CD8-positive, alpha-beta memory T cell (primary cell): ENCODE results near the gene RFPL4A. TPM values are rescaled to one million over a fixed set of nuclear protein-coding genes. Genes with fewer than 3 reads are reported as not detected.
"Not testable (repeated sequence)": the region's sequence is repeated elsewhere in the genome, so short reads cannot be mapped to it uniquely, and the experiment has no call there.

Experiments used
- CTCF ChIA-PET: fragments of 350-600 bp; sonication (Branson Sonifier 250); formaldehyde crosslinking; loops from one replicate; lab custom pipeline; 2021; ENCODE audit warnings: antibody characterized with exemption; lab: Charles Lee
- POLR2A ChIA-PET: fragments of 350-600 bp; sonication (Branson Sonifier 250); formaldehyde crosslinking; loops from one replicate; lab custom pipeline; 2021; ENCODE audit warnings: antibody characterized with exemption; lab: Charles Lee
- DNase-seq, 5 donors: peaks; one replicate each; pipeline versions ENCODE4 v3.0.0 to v3.0.0-alpha.2; 2020 to 2022; ENCODE audit warnings: mixed read lengths in 1 of 5
- H3K27ac ChIP-seq: one replicate; pipeline ENCODE4 v1.7.0; 2013; ENCODE audit warnings: low read depth, mild to moderate bottlenecking, low read length, moderate library complexity
- H3K27me3 ChIP-seq: 2 replicates; pipeline ENCODE4 v1.7.0; 2013; ENCODE audit warnings: low read length, mild to moderate bottlenecking; ENCODE audit not compliant: insufficient read depth, poor library complexity, severe bottlenecking
- H3K36me3 ChIP-seq: 2 replicates; pipeline ENCODE4 v1.7.0; 2013; ENCODE audit warnings: mild to moderate bottlenecking, low read length, moderate library complexity; ENCODE audit not compliant: insufficient read depth
- H3K4me1 ChIP-seq: 2 replicates; pipeline ENCODE4 v1.7.0; 2013; ENCODE audit warnings: mild to moderate bottlenecking, low read length, moderate library complexity; ENCODE audit not compliant: insufficient read depth
- H3K4me3 ChIP-seq: 2 replicates; pipeline ENCODE4 v1.7.0; 2013; ENCODE audit warnings: mild to moderate bottlenecking, low read length
- H3K9me3 ChIP-seq: 2 replicates; pipeline ENCODE4 v1.7.0; 2013; ENCODE audit warnings: mild to moderate bottlenecking, low read length
- H3K27ac Mint-ChIP-seq, 8 donors: one replicate each; pipeline ENCODE4 v1.8.0; 2020 to 2021; ENCODE audit warnings: mixed read lengths in 8 of 8, mild to moderate bottlenecking in 6 of 8, inconsistent platforms in 3 of 8, moderate library complexity in 3 of 8
- H3K27me3 Mint-ChIP-seq, 2 donors: one replicate each; pipeline ENCODE4 v1.8.0; 2020 to 2021; ENCODE audit warnings: mixed read lengths in 2 of 2, mild to moderate bottlenecking in 1 of 2, moderate library complexity in 1 of 2
- H3K36me3 Mint-ChIP-seq, 3 donors: one replicate each; pipeline ENCODE4 v1.8.0; 2020 to 2021; ENCODE audit warnings: mixed read lengths in 3 of 3, inconsistent platforms in 1 of 3, mild to moderate bottlenecking in 1 of 3
- H3K4me1 Mint-ChIP-seq, 3 donors: one replicate each; pipeline ENCODE4 v1.8.0; 2020 to 2021; ENCODE audit warnings: mixed read lengths in 3 of 3, inconsistent platforms in 1 of 3, mild to moderate bottlenecking in 1 of 3
- H3K4me3 Mint-ChIP-seq, 7 donors: one replicate each; pipeline ENCODE4 v1.8.0; 2020 to 2021; ENCODE audit warnings: mixed read lengths in 7 of 7, mild to moderate bottlenecking in 6 of 7, moderate library complexity in 4 of 7, inconsistent platforms in 2 of 7
- H3K9me3 Mint-ChIP-seq, 5 donors: one replicate each; pipeline ENCODE4 v1.8.0; 2020 to 2022; ENCODE audit warnings: mixed read lengths in 5 of 5, mild to moderate bottlenecking in 3 of 5, moderate library complexity in 2 of 5, inconsistent platforms in 1 of 5
- polyA plus RNA-seq: library from polyadenylated mRNA; unstranded; fragments of 300-500 nt; fragmentation: Illumina TruSeq; gene quantifications from one replicate; pipeline ENCODE4 v1.2.3, GENCODE V29; 2021
- total RNA-seq, 2 experiments: library from RNA; stranded (reverse); gene quantifications; one replicate each; pipeline ENCODE4 v1.2.3, GENCODE V29; 2021

The RFPL4A gene
- total and polyA plus RNA-seq, 3 experiments from 2014 or later = not detected

DNA sequence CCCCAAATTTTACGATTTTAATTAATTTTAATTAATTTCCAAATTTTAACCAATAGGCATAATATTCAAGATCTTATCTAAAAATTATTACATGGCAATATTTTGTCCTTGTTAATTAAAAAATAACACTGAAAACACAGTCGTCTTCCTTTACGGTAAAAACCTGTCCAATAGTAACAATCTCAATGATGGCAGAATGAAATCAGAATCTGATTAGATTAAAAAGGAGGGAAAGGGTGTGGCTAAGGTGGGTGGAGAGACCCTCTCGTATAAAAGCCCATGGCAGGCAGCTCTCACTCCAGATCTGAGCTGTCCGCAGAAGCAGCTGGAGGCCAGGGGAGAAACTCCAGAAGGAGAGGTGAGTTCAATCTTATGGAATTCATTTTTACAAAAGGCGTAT lies 9.9 kb downstream of the RFPL4A start, which contains the start of gene RFPL4AL1:
Gene RFPL4AL1, plus strand, starts transcription at position 301 of the 400 bp plus-strand sequence. CDS start 2,687 bp downstream, outside the sequence.
- H3K4me3 Mint-ChIP-seq, H3K9me3 ChIP-seq, H3K4me1 ChIP-seq, H3K4me3 ChIP-seq, H3K27me3 ChIP-seq, POLR2A ChIA-PET, CTCF ChIA-PET, H3K36me3 Mint-ChIP-seq, H3K4me1 Mint-ChIP-seq, DNase-seq, H3K27ac ChIP-seq, H3K27ac Mint-ChIP-seq, H3K36me3 ChIP-seq: not testable (repeated sequence)
- peaks cover 19 to 34% of the 10 kb centered on the region in 2 donors for H3K27me3 Mint-ChIP-seq
- peaks cover 0 to 13% (median 9%) of the 10 kb centered on the region in 5 donors for H3K9me3 Mint-ChIP-seq

DNA sequence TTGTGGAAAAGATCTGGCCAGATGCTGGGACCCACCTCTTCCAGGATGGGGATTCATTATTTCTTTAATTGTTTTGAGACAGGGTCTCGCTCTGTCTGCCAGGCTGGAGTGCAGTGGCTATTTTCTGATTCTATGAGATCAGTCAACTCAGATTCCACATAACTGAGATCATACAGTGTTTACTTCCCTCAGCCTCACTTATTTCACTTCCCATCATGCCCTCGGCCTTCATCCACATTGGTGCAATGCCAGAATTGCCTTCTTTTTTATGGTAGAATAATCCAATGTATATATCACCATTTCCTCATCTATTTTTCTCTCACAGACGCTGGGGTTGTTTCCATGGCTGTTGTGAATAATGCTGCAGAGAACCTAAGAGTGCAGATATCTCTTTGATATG lies 10.7 kb downstream of the RFPL4A start:
- H3K27me3 ChIP-seq, H3K27ac Mint-ChIP-seq, H3K4me1 Mint-ChIP-seq, CTCF ChIA-PET, H3K4me1 ChIP-seq, POLR2A ChIA-PET, DNase-seq, H3K4me3 ChIP-seq, H3K9me3 ChIP-seq, H3K4me3 Mint-ChIP-seq, H3K36me3 ChIP-seq, H3K27ac ChIP-seq, H3K36me3 Mint-ChIP-seq: not testable (repeated sequence)
- Mint-ChIP-seq H3K27me3 (peaks cover 19 to 34% of the 10 kb centered on the region in 2 donors), H3K9me3 (peaks cover 0 to 13% (median 9%) of the 10 kb centered on the region in 5 donors)

DNA sequence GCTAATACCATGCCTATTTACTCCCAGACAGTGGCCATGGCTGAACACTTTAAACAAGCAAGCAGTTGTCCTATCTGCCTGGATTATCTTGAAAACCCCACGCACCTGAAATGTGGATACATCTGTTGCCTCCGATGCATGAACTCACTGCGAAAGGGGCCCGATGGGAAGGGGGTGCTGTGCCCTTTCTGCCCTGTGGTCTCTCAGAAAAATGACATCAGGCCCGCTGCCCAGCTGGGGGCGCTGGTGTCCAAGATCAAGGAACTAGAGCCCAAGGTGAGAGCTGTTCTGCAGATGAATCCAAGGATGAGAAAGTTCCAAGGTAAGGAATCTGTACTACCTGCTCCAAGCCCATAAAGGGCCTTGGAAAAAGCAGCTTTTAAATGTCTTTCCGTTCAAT lies 18.6 kb downstream of the RFPL4A start:
- Mint-ChIP-seq H3K4me3 (no peak overlapping the region), H3K27ac (no peak overlapping the region), H3K9me3 (peaks cover 0 to 2% (median 0%) of the 10 kb centered on the region in 5 donors), H3K27me3 (peaks cover 19 to 46% of the 10 kb centered on the region in 2 donors), H3K4me1 (no peaks in the 10 kb centered on the region), H3K36me3 (no peaks in the 10 kb centered on the region)
- CTCF ChIA-PET = no interaction called here
- Histone ChIP-seq H3K27me3 (no peaks in the 10 kb centered on the region), H3K9me3 (no peaks in the 10 kb centered on the region), H3K4me3 (no peak overlapping the region), H3K4me1 (no peaks in the 10 kb centered on the region), H3K27ac (no peak overlapping the region), H3K36me3 (no peaks in the 10 kb centered on the region)
- POLR2A ChIA-PET = no interaction called here
- DNase-seq = no peak

DNA sequence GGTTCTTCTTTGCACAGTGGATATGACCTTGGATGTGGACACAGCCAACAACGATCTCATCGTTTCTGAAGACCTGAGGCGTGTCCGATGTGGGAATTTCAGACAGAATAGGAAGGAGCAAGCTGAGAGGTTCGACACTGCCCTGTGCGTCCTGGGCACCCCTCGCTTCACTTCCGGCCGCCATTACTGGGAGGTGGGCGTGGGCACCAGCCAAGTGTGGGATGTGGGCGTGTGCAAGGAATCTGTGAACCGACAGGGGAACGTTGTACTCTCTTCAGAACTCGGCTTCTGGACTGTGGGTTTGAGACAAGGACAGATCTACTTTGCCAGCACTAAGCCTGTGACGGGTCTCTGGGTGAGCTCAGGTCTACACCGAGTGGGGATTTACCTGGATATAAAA lies 19.4 kb downstream of the RFPL4A start:
- Mint-ChIP-seq H3K4me1 (no peaks in the 10 kb centered on the region), H3K36me3 (no peaks in the 10 kb centered on the region), H3K27ac (no peak overlapping the region), H3K9me3 (peaks cover 0 to 3% (median 0%) of the 10 kb centered on the region in 5 donors), H3K27me3 (peaks cover 23 to 51% of the 10 kb centered on the region in 2 donors), H3K4me3 (no peak overlapping the region)
- POLR2A ChIA-PET = no interaction called here
- H3K4me3 ChIP-seq = no peak overlapping the region
- CTCF ChIA-PET = no interaction called here
- no peak for DNase-seq
- no peaks in the 10 kb centered on the region for H3K27me3 ChIP-seq
- no peaks in the 10 kb centered on the region for H3K36me3 ChIP-seq
- no peak overlapping the region for H3K27ac ChIP-seq
- H3K9me3 ChIP-seq = no peaks in the 10 kb centered on the region
- no peaks in the 10 kb centered on the region for H3K4me1 ChIP-seq

DNA sequence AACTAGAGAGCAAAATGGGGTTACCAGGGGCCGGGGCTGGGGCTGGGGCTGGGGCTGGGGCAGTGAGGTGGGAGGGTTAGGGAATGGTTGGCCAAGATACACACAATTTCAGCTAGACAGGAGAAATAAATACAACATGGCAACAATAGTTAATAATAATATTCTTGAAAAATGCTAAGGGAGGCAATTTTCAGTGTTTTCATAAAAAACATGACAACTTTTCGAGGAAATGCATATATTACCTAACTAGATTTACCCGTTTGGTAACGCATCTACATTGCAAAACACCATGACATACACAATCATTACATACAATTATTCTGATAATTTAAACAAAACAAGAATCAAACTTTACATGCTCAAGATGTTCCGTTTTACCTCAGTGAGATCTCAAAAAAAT lies 22.2 kb downstream of the RFPL4A start:
- POLR2A ChIA-PET = no interaction called here
- H3K27me3 ChIP-seq = no peaks in the 10 kb centered on the region
- H3K27me3 Mint-ChIP-seq = peaks cover 20 to 49% of the 10 kb centered on the region in 2 donors

DNA sequence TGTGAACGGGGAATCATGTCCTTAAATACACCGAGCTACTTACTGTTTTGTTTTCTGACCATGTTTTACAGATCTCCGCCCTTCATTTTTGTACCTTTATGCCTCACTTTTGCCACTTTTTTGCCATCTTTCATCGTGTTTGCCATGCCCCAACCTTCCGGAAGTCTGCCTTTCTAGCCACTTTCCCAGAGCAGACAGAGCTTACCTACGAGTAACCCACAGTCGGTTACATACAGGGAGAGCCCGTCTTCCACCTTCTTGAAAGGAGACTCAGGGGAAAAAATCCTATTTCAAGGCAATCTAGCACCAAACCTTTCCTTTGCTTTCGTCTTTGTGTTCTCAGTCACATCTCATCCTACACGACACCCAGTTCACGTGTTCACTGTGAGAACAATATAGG lies 36.1 kb downstream of the RFPL4A start:
- no peak overlapping the region for H3K27ac ChIP-seq
- Mint-ChIP-seq H3K9me3 (peaks cover 0 to 15% (median 0%) of the 10 kb centered on the region in 5 donors), H3K4me3 (no peak overlapping the region), H3K27me3 (peaks cover 8 to 38% of the 10 kb centered on the region in 2 donors), H3K4me1 (no peaks in the 10 kb centered on the region), H3K27ac (no peak overlapping the region), H3K36me3 (no peaks in the 10 kb centered on the region)
- H3K27me3 ChIP-seq = no peaks in the 10 kb centered on the region
- no peaks in the 10 kb centered on the region for H3K36me3 ChIP-seq
- H3K9me3 ChIP-seq = no peaks in the 10 kb centered on the region
- H3K4me1 ChIP-seq = no peaks in the 10 kb centered on the region
- H3K4me3 ChIP-seq = no peak overlapping the region
- DNase-seq = no peak
- ChIA-PET POLR2A (no interaction called here), CTCF (no interaction called here)

More for the DNA sequence above, 22.2 kb downstream of the RFPL4A start:
- H3K27ac Mint-ChIP-seq = no peak overlapping the region
- no peak for DNase-seq
- H3K9me3 ChIP-seq = no peaks in the 10 kb centered on the region
- H3K27ac ChIP-seq = no peak overlapping the region
- peaks cover 0 to 3% (median 0%) of the 10 kb centered on the region in 5 donors for H3K9me3 Mint-ChIP-seq
- H3K4me3 ChIP-seq = no peak overlapping the region
- no peak overlapping the region for H3K4me3 Mint-ChIP-seq
- H3K4me1 ChIP-seq = no peaks in the 10 kb centered on the region
- CTCF ChIA-PET = no interaction called here
- H3K36me3 ChIP-seq = no peaks in the 10 kb centered on the region
- H3K36me3 Mint-ChIP-seq = no peaks in the 10 kb centered on the region
- no peaks in the 10 kb centered on the region for H3K4me1 Mint-ChIP-seq

DNA sequence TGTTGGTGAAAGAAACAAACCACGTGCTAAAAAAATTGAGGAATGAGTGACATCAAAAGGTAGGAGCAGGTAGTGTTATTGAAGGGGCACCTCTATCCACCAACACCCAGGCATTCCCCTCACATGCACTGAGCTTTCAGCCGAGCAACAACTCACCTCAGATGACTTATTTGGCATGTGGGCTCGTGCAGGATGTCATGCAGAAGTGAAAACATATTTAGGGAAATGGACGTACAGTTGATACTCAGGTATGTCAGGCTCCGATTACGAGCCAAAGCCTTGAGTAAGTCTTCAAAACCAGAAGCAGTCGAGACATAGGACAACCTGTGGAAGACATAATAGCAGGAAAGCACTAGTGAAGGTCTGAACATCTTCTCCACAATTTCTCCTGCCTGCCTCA lies 42.5 kb downstream of the RFPL4A start:
- CTCF ChIA-PET = no interaction called here

DNA sequence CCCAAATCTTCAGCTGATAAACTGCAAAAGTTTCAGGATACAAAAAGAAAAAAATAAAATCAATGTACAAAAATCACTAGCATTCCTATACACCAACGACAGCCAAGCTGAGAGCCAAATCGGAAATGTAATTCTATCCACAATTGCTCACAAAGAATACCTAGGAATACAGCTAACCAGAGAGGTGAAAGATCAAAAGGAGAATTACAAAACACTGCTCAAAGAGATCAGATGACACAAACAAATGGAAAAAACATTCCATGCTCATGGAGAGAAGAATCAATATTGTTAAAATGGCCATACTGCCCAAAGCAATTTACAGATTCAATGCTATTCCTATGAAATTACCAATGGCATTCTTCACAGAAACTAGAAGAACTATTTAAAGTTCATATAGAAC lies 43.4 kb downstream of the RFPL4A start:
- no peaks in the 10 kb centered on the region for H3K36me3 ChIP-seq
- CTCF ChIA-PET = no interaction called here

More for the DNA sequence above, 42.5 kb downstream of the RFPL4A start:
- Mint-ChIP-seq H3K36me3 (no peaks in the 10 kb centered on the region), H3K27me3 (peaks cover 6 to 39% of the 10 kb centered on the region in 2 donors), H3K4me1 (no peaks in the 10 kb centered on the region), H3K27ac (no peak overlapping the region), H3K9me3 (peaks cover 0 to 34% (median 12%) of the 10 kb centered on the region in 5 donors), H3K4me3 (no peak overlapping the region)
- Histone ChIP-seq H3K36me3 (no peaks in the 10 kb centered on the region), H3K9me3 (no peaks in the 10 kb centered on the region), H3K27ac (no peak overlapping the region), H3K4me3 (no peak overlapping the region), H3K4me1 (no peaks in the 10 kb centered on the region), H3K27me3 (no peaks in the 10 kb centered on the region)
- POLR2A ChIA-PET = no interaction called here
- no peak for DNase-seq

More for the DNA sequence above, 43.4 kb downstream of the RFPL4A start:
- DNase-seq = no peak
- Histone ChIP-seq H3K27ac (no peak overlapping the region), H3K27me3 (no peaks in the 10 kb centered on the region), H3K9me3 (no peaks in the 10 kb centered on the region), H3K4me1 (no peaks in the 10 kb centered on the region), H3K4me3 (no peak overlapping the region)
- POLR2A ChIA-PET = no interaction called here
- H3K4me3 Mint-ChIP-seq = no peak overlapping the region
- H3K27ac Mint-ChIP-seq = no peak overlapping the region
- no peaks in the 10 kb centered on the region for H3K36me3 Mint-ChIP-seq
- no peaks in the 10 kb centered on the region for H3K4me1 Mint-ChIP-seq
- H3K9me3 Mint-ChIP-seq = peaks cover 0 to 28% (median 16%) of the 10 kb centered on the region in 5 donors
- H3K27me3 Mint-ChIP-seq = peaks cover 6 to 33% of the 10 kb centered on the region in 2 donors
